GM13976 (cell line): ENCODE results near the gene OR5AR1.

ENCODE experiments used
- DNase-seq: peaks from one replicate; pipeline ENCODE4 v3.0.0; 2012; ENCODE audit warnings: low spot score
- in situ Hi-C: fragments of 300-500 bp; cut with MboI; formaldehyde crosslinking; loops from one replicate; pipeline ENCODE4 v1.12.0; 2022; ENCODE audit warnings: low sequenced_read_pairs, mixed read lengths, inconsistent platforms; ENCODE audit not compliant: unreplicated experiment
- TF ChIP-seq, protein P1 (sequence below): IDR thresholded peaks from 2 replicates; pipeline ENCODE4 v1.5.1; 2012; ENCODE audit warnings: borderline replicate concordance, mild to moderate bottlenecking; ENCODE audit not compliant: insufficient read depth; ENCODE audit errors: extremely low read depth, missing control alignments, control extremely low read depth

OR5AR1 gene

DNA sequence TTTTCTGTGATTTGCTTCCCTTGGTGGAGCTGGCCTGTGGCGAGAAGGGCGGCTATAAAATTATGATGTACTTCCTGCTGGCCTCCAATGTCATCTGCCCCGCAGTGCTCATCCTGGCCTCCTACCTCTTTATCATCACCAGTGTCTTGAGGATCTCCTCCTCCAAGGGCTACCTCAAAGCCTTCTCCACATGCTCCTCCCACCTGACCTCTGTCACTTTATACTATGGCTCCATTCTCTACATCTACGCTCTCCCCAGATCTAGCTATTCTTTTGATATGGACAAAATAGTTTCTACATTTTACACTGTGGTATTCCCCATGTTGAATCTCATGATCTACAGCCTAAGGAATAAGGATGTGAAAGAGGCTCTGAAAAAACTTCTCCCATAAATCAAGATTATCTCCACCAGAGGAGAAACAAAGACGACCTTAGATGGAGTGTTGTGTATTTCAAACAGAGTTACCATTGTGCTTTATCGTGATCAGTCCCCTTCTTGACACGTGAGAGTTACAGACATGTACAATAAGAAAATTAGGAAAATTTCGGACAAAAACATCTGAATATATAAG is 37.5 kb downstream of the OR5AR1 start:
- DNase-seq: no peak
- TF ChIP-seq, protein P1, sequence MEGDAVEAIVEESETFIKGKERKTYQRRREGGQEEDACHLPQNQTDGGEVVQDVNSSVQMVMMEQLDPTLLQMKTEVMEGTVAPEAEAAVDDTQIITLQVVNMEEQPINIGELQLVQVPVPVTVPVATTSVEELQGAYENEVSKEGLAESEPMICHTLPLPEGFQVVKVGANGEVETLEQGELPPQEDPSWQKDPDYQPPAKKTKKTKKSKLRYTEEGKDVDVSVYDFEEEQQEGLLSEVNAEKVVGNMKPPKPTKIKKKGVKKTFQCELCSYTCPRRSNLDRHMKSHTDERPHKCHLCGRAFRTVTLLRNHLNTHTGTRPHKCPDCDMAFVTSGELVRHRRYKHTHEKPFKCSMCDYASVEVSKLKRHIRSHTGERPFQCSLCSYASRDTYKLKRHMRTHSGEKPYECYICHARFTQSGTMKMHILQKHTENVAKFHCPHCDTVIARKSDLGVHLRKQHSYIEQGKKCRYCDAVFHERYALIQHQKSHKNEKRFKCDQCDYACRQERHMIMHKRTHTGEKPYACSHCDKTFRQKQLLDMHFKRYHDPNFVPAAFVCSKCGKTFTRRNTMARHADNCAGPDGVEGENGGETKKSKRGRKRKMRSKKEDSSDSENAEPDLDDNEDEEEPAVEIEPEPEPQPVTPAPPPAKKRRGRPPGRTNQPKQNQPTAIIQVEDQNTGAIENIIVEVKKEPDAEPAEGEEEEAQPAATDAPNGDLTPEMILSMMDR: no peak
- in situ Hi-C loops: no loop called here

DNA sequence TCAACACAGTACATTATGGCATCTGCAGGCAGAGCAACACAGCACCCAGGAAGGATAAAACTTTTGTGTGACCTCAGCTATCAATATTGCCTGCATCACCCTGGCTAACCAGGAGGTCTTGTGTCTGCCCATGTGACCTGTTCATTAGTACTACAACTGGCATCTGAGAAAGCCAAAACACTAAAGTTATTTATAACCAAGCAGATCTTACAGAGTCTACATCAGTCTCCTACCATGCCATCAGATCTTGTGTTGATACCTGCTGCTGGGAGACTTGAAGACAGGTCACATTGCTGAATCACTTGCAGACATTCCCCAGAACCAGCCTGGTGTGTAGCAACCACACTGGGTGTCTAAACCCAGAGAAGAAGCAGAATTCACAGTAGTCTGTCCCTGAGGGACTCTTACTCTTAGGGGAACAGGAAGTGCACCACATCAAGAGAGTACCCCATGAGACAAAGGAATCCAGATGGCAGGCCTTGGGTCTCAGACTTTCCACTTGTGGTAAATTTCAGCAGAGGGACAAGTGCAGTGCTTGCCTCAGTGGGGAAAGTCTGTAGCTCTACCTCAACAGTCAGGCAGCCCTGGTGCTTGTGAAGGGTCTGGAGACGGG is 42.4 kb downstream of the OR5AR1 start:
- in situ Hi-C loops: no loop called here
- DNase-seq: no peak
- TF ChIP-seq, protein P1: no peak

- TF ChIP-seq, protein P1: no peak
- in situ Hi-C loops: no loop called here
- no peak for DNase-seq
Observed at GRCh38 chr11:56706486-56706885, 43.0 kb downstream of the OR5AR1 start.

GRCh38 chr11:56714206-56714605 is 50.7 kb downstream of the OR5AR1 start:
- in situ Hi-C loops: no loop called here
- TF ChIP-seq, protein P1: no peak
- no peak for DNase-seq
